HG03039 (cell line): Measurements from ENCODE around the gene ZSCAN5C.
"Not testable (repeated sequence)": the region's sequence is repeated elsewhere in the genome, so short reads cannot be mapped to it uniquely, and the experiment has no call there.

Experiments
- ATAC-seq: cut with Tn5 transposase; IDR thresholded peaks from one replicate; pipeline ENCODE4 v1.9.1; 2021; ENCODE audit warnings: mild to moderate bottlenecking, moderate library complexity; ENCODE audit not compliant: unreplicated experiment

Gene ZSCAN5C

GRCh38 chr19:56191115-56191514 is 11.0 kb upstream of the ZSCAN5C start:
- no peak for ATAC-seq

- ATAC-seq, result no peak
Measured at GRCh38 chr19:56191711-56192110, 10.4 kb upstream of the ZSCAN5C start.

GRCh38 chr19:56193981-56194640 is 8.0 kb upstream of the ZSCAN5C start:
- no peak for ATAC-seq

- ATAC-seq, result not testable (repeated sequence)
Measured at GRCh38 chr19:56197646-56198045, 4.4 kb upstream of the ZSCAN5C start, which contains the start of gene ZSCAN5B. Gene ZSCAN5B, minus strand, starts transcription at chr19:56197783. Its CDS starts 4,731 bp downstream, at chr19:56193052.

- no peak for ATAC-seq
Measured at GRCh38 chr19:56199687-56200086, 2.4 kb upstream of the ZSCAN5C start.

- ATAC-seq, result not testable (repeated sequence)
Measured at GRCh38 chr19:56207581-56207980, 5.5 kb downstream of the ZSCAN5C start.

- no peak for ATAC-seq
Measured at GRCh38 chr19:56209091-56209490, 7.0 kb downstream of the ZSCAN5C start.

- ATAC-seq, result not testable (repeated sequence)
Measured at GRCh38 chr19:56210036-56210435, 8.0 kb downstream of the ZSCAN5C start.

- ATAC-seq, result no peak
Measured at GRCh38 chr19:56211718-56212117, 9.6 kb downstream of the ZSCAN5C start.

GRCh38 chr19:56217039-56217949 is 15.2 kb downstream of the ZSCAN5C start:
- ATAC-seq, result no peak

GRCh38 chr19:56218961-56219360 is 16.9 kb downstream of the ZSCAN5C start:
- ATAC-seq, result no peak

- not testable (repeated sequence) for ATAC-seq
Measured at GRCh38 chr19:56221442-56221841, 19.4 kb downstream of the ZSCAN5C start.

- ATAC-seq, result no peak
Measured at GRCh38 chr19:56221851-56222250, 19.8 kb downstream of the ZSCAN5C start.

GRCh38 chr19:56222901-56223300 is 20.8 kb downstream of the ZSCAN5C start:
- no peak for ATAC-seq

GRCh38 chr19:56223481-56223880 is 21.4 kb downstream of the ZSCAN5C start:
- ATAC-seq, result no peak

GRCh38 chr19:56245121-56245740 is 43.2 kb downstream of the ZSCAN5C start:
- ATAC-seq, result no peak

- not testable (repeated sequence) for ATAC-seq
Measured at GRCh38 chr19:56245764-56246163, 43.7 kb downstream of the ZSCAN5C start.

GRCh38 chr19:56248736-56249338 is 46.8 kb downstream of the ZSCAN5C start:
- ATAC-seq, result not testable (repeated sequence)

- no peak for ATAC-seq
Measured at GRCh38 chr19:56252699-56253422, 50.8 kb downstream of the ZSCAN5C start.

GRCh38 chr19:56253737-56254136 is 51.7 kb downstream of the ZSCAN5C start:
- ATAC-seq, result no peak
